ENCODE measurements around the gene CDC14B.

GRCh38 chr9:96524764-96525163 is 94.9 kb downstream of the CDC14B start:
- TF ChIP-seq EP300 (conservative IDR thresholded peaks at IDR 0.05; ENCODE audit: poor library complexity, severe bottlenecking) (no peak), CTCF (IDR thresholded peaks at IDR 0.05; ENCODE audit: poor library complexity, severe bottlenecking) (no peak), TAF1 (IDR thresholded peaks at IDR 0.05; ENCODE audit: low read depth) (no peak), MXI1 (conservative IDR thresholded peaks at IDR 0.05; ENCODE audit: poor library complexity, severe bottlenecking) (no peak), POLR2AphosphoS5 (IDR thresholded peaks at IDR 0.05) (no peak), SMC3 (conservative IDR thresholded peaks at IDR 0.05; ENCODE audit: poor library complexity) (no peak), RAD21 (conservative IDR thresholded peaks at IDR 0.05) (no peak), EZH2 (IDR thresholded peaks at IDR 0.05; ENCODE audit: borderline replicate concordance, insufficient read depth, low read length, poor library complexity, severe bottlenecking) (no peak), REST (IDR thresholded peaks at IDR 0.05; ENCODE audit: borderline replicate concordance) (no peak)

All from neural cell (in vitro differentiated cells).